HepG2 (cell line): ENCODE results near the gene TSNAX. TPM values are rescaled to one million over a fixed set of nuclear protein-coding genes. Genes with fewer than 3 reads are reported as not detected.

Experiments used
- JDP2 ChIP-seq: sonication (generic); formaldehyde crosslinking; IDR thresholded peaks from 2 replicates; pipeline ENCODE4 v1.8.1; 2022; ENCODE audit warnings: missing genetic modification reagents, borderline replicate concordance
- JUNB ChIP-seq: sonication (generic); formaldehyde crosslinking; IDR thresholded peaks from 2 replicates; pipeline ENCODE4 v1.8.0; 2022; ENCODE audit warnings: missing genetic modification reagents, mild to moderate bottlenecking, borderline replicate concordance
- KLF15 ChIP-seq: sonication (generic); formaldehyde crosslinking; IDR thresholded peaks from 2 replicates; pipeline ENCODE4 v1.8.1; 2023; ENCODE audit warnings: borderline replicate concordance, mild to moderate bottlenecking, inconsistent platforms, missing genetic modification reagents, mixed read lengths
- NBN ChIP-seq: fragments of 450-650 bp; conservative IDR thresholded peaks from 2 replicates; pipeline ENCODE4 v1.6.1; 2017
- PRMT3 ChIP-seq: sonication (generic); formaldehyde crosslinking; IDR thresholded peaks from 2 replicates; pipeline ENCODE4 v1.8.1; 2022; ENCODE audit warnings: low read depth, mild to moderate bottlenecking, moderate library complexity, missing genetic modification reagents, borderline replicate concordance
- RAD21 ChIP-seq: fragments of 450-650 bp; formaldehyde crosslinking; IDR thresholded peaks from 2 replicates; pipeline ENCODE4 v1.5.0; 2020; ENCODE audit warnings: mild to moderate bottlenecking
- RFXAP ChIP-seq: sonication (generic); formaldehyde crosslinking; IDR thresholded peaks from 2 replicates; pipeline ENCODE4 v1.4.0; 2020; ENCODE audit warnings: missing genetic modification reagents, borderline replicate concordance
- SAFB2 ChIP-seq: sonication (generic); formaldehyde crosslinking; IDR thresholded peaks from 2 replicates; pipeline ENCODE4 v1.5.1; 2020; ENCODE audit warnings: missing genetic modification reagents, low read depth, mild to moderate bottlenecking, borderline replicate concordance
- SCMH1 ChIP-seq: sonication (generic); formaldehyde crosslinking; IDR thresholded peaks from 2 replicates; pipeline ENCODE4 v1.9.0; 2021; ENCODE audit warnings: missing genetic modification reagents, mild to moderate bottlenecking, borderline replicate concordance
- SP140L ChIP-seq: sonication (generic); formaldehyde crosslinking; IDR thresholded peaks from 2 replicates; pipeline ENCODE4 v1.4.0; 2020; ENCODE audit warnings: missing genetic modification reagents, borderline replicate concordance
- SUZ12 ChIP-seq: fragments of 150-350 bp; IDR thresholded peaks from 2 replicates; pipeline ENCODE4 v1.6.1; 2014; ENCODE audit warnings: low read depth, low read length
- ZNF143 ChIP-seq: sonication (generic); formaldehyde crosslinking; IDR thresholded peaks from 2 replicates; pipeline ENCODE4 v1.4.0; 2020; ENCODE audit warnings: missing genetic modification reagents
- ZNF207 ChIP-seq: fragments of 450-650 bp; IDR thresholded peaks from 2 replicates; pipeline ENCODE4 v1.6.1; 2016; ENCODE audit warnings: antibody characterized with exemption, borderline replicate concordance
- ZNF34 ChIP-seq: sonication (generic); formaldehyde crosslinking; IDR thresholded peaks from 2 replicates; pipeline ENCODE4 v1.4.0; 2020; ENCODE audit warnings: mild to moderate bottlenecking, missing genetic modification reagents, borderline replicate concordance
- ZNF572 ChIP-seq: sonication (generic); formaldehyde crosslinking; IDR thresholded peaks from 2 replicates; pipeline ENCODE4 v1.5.1; 2020; ENCODE audit warnings: mild to moderate bottlenecking, missing genetic modification reagents
- ZNF674 ChIP-seq: sonication (generic); formaldehyde crosslinking; IDR thresholded peaks from 2 replicates; pipeline ENCODE4 v1.5.0; 2020; ENCODE audit warnings: low read depth, mild to moderate bottlenecking, missing genetic modification reagents
- ZNF7 ChIP-seq: IDR thresholded peaks from 2 replicates; pipeline ENCODE4 v1.6.1; 2016; ENCODE audit warnings: missing biosample characterization, missing genetic modification reagents
- ZNF709 ChIP-seq: sonication (generic); formaldehyde crosslinking; IDR thresholded peaks from 2 replicates; pipeline ENCODE4 v1.5.0; 2020; ENCODE audit warnings: mild to moderate bottlenecking, missing genetic modification reagents
- ZNF747 ChIP-seq: sonication (generic); formaldehyde crosslinking; IDR thresholded peaks from 2 replicates; pipeline ENCODE4 v1.8.1; 2023; ENCODE audit warnings: missing genetic modification reagents, mild to moderate bottlenecking, borderline replicate concordance
- ZSCAN22 ChIP-seq: sonication (generic); formaldehyde crosslinking; IDR thresholded peaks from 2 replicates; pipeline ENCODE4 v1.4.0; 2020; ENCODE audit warnings: mild to moderate bottlenecking, missing genetic modification reagents
- polyA plus RNA-seq, 8 experiments: library from polyadenylated mRNA; depleted of rRNA in 3 of 8; stranded (reverse) in 7 of 8; unstranded in 1 of 8; fragments of >200 nt; fragmentation: Illumina TruSeq in 4 of 8; extraction: Trizol in 4 of 8; gene quantifications; 2 replicates each; pipeline versions ENCODE4 v1.2.1 to v1.2.3, GENCODE V29; 2011 to 2016; ENCODE audit warnings: low read depth in 4 of 8, missing spikeins in 1 of 8, mixed read lengths in 1 of 8; ENCODE audit not compliant: insufficient read depth in 1 of 8
- total RNA-seq, 5 experiments: library from RNA; depleted of rRNA; stranded (reverse); fragments of >200 nt; fragmentation: Illumina TruSeq; extraction: Trizol; gene quantifications; 2 replicates each; pipeline ENCODE4 v1.2.3, GENCODE V29; 2016; ENCODE audit warnings: low read depth in 1 of 5
- TF ChIP-seq, protein P1 (sequence below): sonication (generic); formaldehyde crosslinking; IDR thresholded peaks from 2 replicates; pipeline ENCODE4 v1.8.0; 2022; ENCODE audit warnings: missing genetic modification reagents, mild to moderate bottlenecking, moderate library complexity, borderline replicate concordance
- TF ChIP-seq, protein P2 (sequence below): sonication (generic); formaldehyde crosslinking; IDR thresholded peaks from 2 replicates; pipeline ENCODE4 v1.4.0; 2020; ENCODE audit warnings: mild to moderate bottlenecking, low read depth, missing genetic modification reagents
- TF ChIP-seq, protein P3 (sequence below): sonication (generic); formaldehyde crosslinking; IDR thresholded peaks from 2 replicates; pipeline ENCODE4 v1.4.0; 2020; ENCODE audit warnings: missing genetic modification reagents, mild to moderate bottlenecking, borderline replicate concordance
- TF ChIP-seq, protein P4 (sequence below): sonication (generic); formaldehyde crosslinking; IDR thresholded peaks from 2 replicates; pipeline ENCODE4 v1.4.0; 2020; ENCODE audit warnings: mild to moderate bottlenecking, missing genetic modification reagents

Gene TSNAX
- total and polyA plus RNA-seq, 2 of the 13 experiments (the other 11 are each of a cell fraction or from before 2014, with no cell fraction given): 13.2 to 46.2 TPM

DNA sequence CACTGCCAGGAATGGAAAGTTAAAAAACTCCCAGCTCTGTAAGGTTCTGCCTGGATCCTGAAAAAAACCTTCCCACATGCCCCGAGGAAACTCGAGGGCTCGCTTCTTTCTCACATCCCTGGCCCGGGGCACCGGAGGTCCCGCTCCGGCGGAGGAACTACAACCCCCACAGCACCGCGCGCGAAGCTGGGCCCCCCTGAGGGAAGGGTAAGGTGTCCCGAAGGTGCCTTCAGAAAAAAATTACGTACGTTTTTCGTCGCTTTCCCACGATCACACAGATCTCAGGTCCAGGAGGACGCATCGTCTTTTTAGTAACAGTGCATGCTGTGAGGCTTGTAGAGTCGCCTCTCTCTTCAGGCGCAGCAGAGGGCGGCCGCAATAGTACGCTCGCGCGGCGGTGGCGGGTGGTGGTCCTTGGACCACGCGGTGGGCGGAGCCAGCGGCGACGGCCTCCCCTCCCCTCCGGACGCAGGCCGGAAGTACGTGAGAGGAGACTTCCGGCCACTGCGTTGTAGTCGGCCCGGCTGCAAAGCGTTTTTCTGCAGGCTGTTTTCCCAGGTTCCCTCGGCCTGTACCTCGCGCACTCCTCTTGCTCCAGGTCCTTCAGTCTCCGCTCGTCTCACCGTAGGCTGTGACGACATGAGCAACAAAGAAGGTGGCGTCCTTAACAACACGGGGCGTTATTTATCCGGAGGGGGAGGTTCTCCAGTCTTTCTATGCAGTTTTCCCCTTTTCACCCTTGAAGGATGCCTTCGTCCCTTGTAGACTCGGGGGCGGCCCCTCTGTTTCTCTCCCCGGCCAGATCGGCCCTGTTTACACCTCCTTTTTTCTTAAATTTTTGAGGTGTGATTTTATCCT lies at the start of gene TSNAX (continued):
- no peak for TF ChIP-seq SCMH1 (CRISPR knock-in tag)
- no peak for TF ChIP-seq JDP2 (CRISPR knock-in tag)
- no peak for TF ChIP-seq JUNB
- no peak for TF ChIP-seq ZNF674
- no peak for TF ChIP-seq PRMT3
- no peak for TF ChIP-seq RAD21 (CRISPR knock-in tag)
- no peak for TF ChIP-seq KLF15 (CRISPR knock-in tag)
- no peak for TF ChIP-seq ZSCAN22 (CRISPR knock-in tag)
- no peak for TF ChIP-seq NBN
- TF ChIP-seq SUZ12: peak; percentile 71
- 0 out of 2 replicates have a peak, but pooled peaks have one; percentile 76 for TF ChIP-seq SAFB2 (CRISPR knock-in tag)
- TF ChIP-seq, protein P1, sequence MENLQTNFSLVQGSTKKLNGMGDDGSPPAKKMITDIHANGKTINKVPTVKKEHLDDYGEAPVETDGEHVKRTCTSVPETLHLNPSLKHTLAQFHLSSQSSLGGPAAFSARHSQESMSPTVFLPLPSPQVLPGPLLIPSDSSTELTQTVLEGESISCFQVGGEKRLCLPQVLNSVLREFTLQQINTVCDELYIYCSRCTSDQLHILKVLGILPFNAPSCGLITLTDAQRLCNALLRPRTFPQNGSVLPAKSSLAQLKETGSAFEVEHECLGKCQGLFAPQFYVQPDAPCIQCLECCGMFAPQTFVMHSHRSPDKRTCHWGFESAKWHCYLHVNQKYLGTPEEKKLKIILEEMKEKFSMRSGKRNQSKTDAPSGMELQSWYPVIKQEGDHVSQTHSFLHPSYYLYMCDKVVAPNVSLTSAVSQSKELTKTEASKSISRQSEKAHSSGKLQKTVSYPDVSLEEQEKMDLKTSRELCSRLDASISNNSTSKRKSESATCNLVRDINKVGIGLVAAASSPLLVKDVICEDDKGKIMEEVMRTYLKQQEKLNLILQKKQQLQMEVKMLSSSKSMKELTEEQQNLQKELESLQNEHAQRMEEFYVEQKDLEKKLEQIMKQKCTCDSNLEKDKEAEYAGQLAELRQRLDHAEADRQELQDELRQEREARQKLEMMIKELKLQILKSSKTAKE: no peak
- TF ChIP-seq ZNF207: no peak
- TF ChIP-seq ZNF34: no peak
- TF ChIP-seq ZNF709 (CRISPR knock-in tag): no peak
- TF ChIP-seq, protein P2, sequence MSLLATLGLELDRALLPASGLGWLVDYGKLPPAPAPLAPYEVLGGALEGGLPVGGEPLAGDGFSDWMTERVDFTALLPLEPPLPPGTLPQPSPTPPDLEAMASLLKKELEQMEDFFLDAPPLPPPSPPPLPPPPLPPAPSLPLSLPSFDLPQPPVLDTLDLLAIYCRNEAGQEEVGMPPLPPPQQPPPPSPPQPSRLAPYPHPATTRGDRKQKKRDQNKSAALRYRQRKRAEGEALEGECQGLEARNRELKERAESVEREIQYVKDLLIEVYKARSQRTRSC: no peak
- TF ChIP-seq ZNF747: peak; percentile 56; the same call in 1 of the 2 replicates
- peak; percentile 95 for TF ChIP-seq ZNF572 (CRISPR knock-in tag)
- TF ChIP-seq SP140L (CRISPR knock-in tag): no peak; the same call in 1 of the 2 replicates
- TF ChIP-seq ZNF143 (CRISPR knock-in tag): peak; percentile 98
- TF ChIP-seq, protein P3, sequence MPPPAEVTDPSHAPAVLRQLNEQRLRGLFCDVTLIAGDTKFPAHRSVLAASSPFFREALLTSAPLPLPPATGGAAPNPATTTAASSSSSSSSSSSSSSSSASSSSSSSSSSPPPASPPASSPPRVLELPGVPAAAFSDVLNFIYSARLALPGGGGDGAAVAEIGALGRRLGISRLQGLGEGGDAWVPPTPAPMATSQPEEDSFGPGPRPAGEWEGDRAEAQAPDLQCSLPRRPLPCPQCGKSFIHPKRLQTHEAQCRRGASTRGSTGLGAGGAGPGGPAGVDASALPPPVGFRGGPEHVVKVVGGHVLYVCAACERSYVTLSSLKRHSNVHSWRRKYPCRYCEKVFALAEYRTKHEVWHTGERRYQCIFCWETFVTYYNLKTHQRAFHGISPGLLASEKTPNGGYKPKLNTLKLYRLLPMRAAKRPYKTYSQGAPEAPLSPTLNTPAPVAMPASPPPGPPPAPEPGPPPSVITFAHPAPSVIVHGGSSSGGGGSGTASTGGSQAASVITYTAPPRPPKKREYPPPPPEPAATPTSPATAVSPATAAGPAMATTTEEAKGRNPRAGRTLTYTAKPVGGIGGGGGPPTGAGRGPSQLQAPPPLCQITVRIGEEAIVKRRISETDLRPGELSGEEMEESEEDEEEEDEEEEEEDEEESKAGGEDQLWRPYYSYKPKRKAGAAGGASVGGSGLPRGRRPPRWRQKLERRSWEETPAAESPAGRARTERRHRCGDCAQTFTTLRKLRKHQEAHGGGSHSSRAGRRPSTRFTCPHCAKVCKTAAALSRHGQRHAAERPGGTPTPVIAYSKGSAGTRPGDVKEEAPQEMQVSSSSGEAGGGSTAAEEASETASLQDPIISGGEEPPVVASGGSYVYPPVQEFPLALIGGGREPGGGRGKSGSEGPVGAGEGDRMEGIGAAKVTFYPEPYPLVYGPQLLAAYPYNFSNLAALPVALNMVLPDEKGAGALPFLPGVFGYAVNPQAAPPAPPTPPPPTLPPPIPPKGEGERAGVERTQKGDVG (CRISPR knock-in tag): peak; percentile 78; the same call in 1 of the 2 replicates
- peak; percentile 53; the same call in 1 of the 2 replicates for TF ChIP-seq RFXAP (CRISPR knock-in tag)
- TF ChIP-seq, protein P4, sequence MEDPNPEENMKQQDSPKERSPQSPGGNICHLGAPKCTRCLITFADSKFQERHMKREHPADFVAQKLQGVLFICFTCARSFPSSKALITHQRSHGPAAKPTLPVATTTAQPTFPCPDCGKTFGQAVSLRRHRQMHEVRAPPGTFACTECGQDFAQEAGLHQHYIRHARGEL: 0 out of 2 replicates have a peak, but pooled peaks have one; percentile 64
- TF ChIP-seq ZNF7 (CRISPR knock-in tag): no peak
